Kidney tubule cell (primary cell): ENCODE measurements around the gene SLC25A40.

Source experiments
- DNase-seq: peaks from one replicate; pipeline ENCODE4 v3.0.0-alpha.2; 2018; ENCODE audit warnings: low spot score

SLC25A40 gene

DNA sequence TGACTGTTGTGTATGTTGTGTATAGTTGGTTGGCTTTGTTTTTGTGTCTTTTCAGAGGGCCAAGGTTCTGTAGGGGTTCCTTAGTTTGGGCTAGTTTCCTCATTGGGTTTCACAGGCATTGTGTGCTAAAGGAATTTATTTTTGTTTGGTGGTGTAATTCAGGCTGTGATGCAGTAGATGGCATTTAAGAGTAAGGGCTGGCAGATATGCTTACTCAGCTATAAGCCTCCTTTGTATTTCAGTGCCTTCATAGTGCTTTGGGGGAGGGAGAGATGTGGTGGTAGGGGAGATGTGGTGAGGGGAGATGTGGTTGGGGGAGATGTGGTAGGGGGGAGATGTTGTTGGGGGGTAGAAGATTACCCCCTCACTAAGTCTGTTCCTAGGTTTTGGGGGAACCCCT lies 91.7 kb downstream of the SLC25A40 start:
- DNase-seq: no peak
